Left cardiac atrium (tissue), 4 donors: Measurements from ENCODE around the gene DHX8. TPM values are rescaled to one million over a fixed set of nuclear protein-coding genes. Genes with fewer than 3 reads are reported as not detected.
"Not testable (repeated sequence)": the region's sequence is repeated elsewhere in the genome, so short reads cannot be mapped to it uniquely, and the experiment has no call there.

Experiments
- ATAC-seq, 2 donors: fragments of 200-7000 bp; cut with Tn5 transposase; one replicate each; pipeline ENCODE4 v1.9.1; 2020; ENCODE audit warnings: mild to moderate bottlenecking in 2 of 2, moderate library complexity in 2 of 2
- DNase-seq: peaks from one replicate; pipeline ENCODE4 v3.0.0-alpha.2; 2020
- intact Hi-C, 2 donors: fragments of 100-400 bp; cut with DNase I; formaldehyde crosslinking; loops; one replicate each; pipeline versions ENCODE4 v1.14.1 to v1.15.1; 2022 to 2023
- total RNA-seq, 2 donors: library from RNA; stranded (reverse); fragmentation: NEBNext Ultra II Directional; extraction: Animal tissue kit (Norgen Biotek cat#: 25700); gene quantifications; one replicate each; pipeline ENCODE4 v1.2.1, GENCODE V29; 2021
- donor health status: DM: no; HTN: yes; CAD: no.
- donor health status: DM: no; HTN: yes; CAD: no; lungs with severe emphysema.
- donor health status: DM: yes; HTN: yes; CAD: no.
- donor health status: Dilated cardiomyopathy.

The DHX8 gene
- total RNA-seq, 2 donors from 2014 or later: 27.1 to 35.2 TPM

GRCh38 chr17:43456661-43457361, 27.0 kb upstream of the DHX8 start:
- intact Hi-C loops: no loop called here
- ATAC-seq: peak; percentile 50 to 79
- DNase-seq: peak; percentile 52

GRCh38 chr17:43457362-43457692, 26.4 kb upstream of the DHX8 start:
- ATAC-seq: no peak
- intact Hi-C loops: no loop called here
- DNase-seq: no peak

- intact Hi-C loops, ATAC-seq, DNase-seq: not testable (repeated sequence)
These were observed 23.9 kb upstream of the DHX8 start for GRCh38 chr17:43459878-43460277.

- no peak for DNase-seq
- no peak for ATAC-seq
- intact Hi-C loops: no loop called here
These were observed 22.6 kb upstream of the DHX8 start for GRCh38 chr17:43461185-43461584.

- DNase-seq, intact Hi-C loops, ATAC-seq: not testable (repeated sequence)
These were observed 21.2 kb upstream of the DHX8 start for GRCh38 chr17:43462569-43462968.

GRCh38 chr17:43463241-43463640, 20.5 kb upstream of the DHX8 start:
- DNase-seq: no peak
- intact Hi-C loops: no loop called here
- ATAC-seq: no peak

GRCh38 chr17:43464046-43464445, 19.7 kb upstream of the DHX8 start:
- ATAC-seq (no peak), DNase-seq (no peak)
- intact Hi-C loops: no loop called here

GRCh38 chr17:43465049-43465448, 18.7 kb upstream of the DHX8 start:
- intact Hi-C loops: no loop called here
- ATAC-seq (no peak), DNase-seq (no peak)

GRCh38 chr17:43467981-43468581, 15.7 kb upstream of the DHX8 start:
- intact Hi-C loops: no loop called here
- no peak for DNase-seq
- ATAC-seq: peak; percentile 34 to 60

GRCh38 chr17:43468691-43469139, 15.1 kb upstream of the DHX8 start:
- intact Hi-C loops: no loop called here
- ATAC-seq (peak in 1 of 2 donors; percentile 24), DNase-seq (no peak)

- ATAC-seq (no peak), DNase-seq (no peak)
- intact Hi-C loops: no loop called here
These were observed 14.6 kb upstream of the DHX8 start for GRCh38 chr17:43469145-43469544.

- intact Hi-C loops: no loop called here
- DNase-seq (no peak), ATAC-seq (no peak)
These were observed 12.1 kb upstream of the DHX8 start for GRCh38 chr17:43471585-43472160.

- ATAC-seq (no peak), DNase-seq (no peak)
- intact Hi-C loops: no loop called here
These were observed 8.2 kb upstream of the DHX8 start for GRCh38 chr17:43475494-43476089.

GRCh38 chr17:43476306-43476705, 7.5 kb upstream of the DHX8 start:
- intact Hi-C loops, ATAC-seq, DNase-seq: not testable (repeated sequence)

- intact Hi-C loops: no loop called here
- ATAC-seq (no peak), DNase-seq (no peak)
These were observed 5.7 kb upstream of the DHX8 start for GRCh38 chr17:43477832-43478634.

- ATAC-seq: no peak
- intact Hi-C loops: no loop called here
- no peak for DNase-seq
These were observed 3.8 kb upstream of the DHX8 start for GRCh38 chr17:43479948-43480347.

- intact Hi-C loops: loop anchor here (1.0 to 2.0 kb wide), 2 partner anchors 88 kb away; no protein-coding TSS in a partner anchor
- DNase-seq (no peak), ATAC-seq (no peak)
These were observed 1.4 kb upstream of the DHX8 start for GRCh38 chr17:43482103-43483012.

GRCh38 chr17:43490621-43491020, 6.8 kb downstream of the DHX8 start:
- DNase-seq (no peak), ATAC-seq (no peak)
- intact Hi-C loops: no loop called here
